ENCODE measurements around the gene LINS1.

Gene LINS1

GRCh38 chr15:100615801-100616200, 13.8 kb upstream of the LINS1 start:
- DNase-seq (ENCODE audit: low read depth) = no peak
- TF ChIP-seq MYC (IDR thresholded peaks at IDR 0.05; ENCODE audit: low read depth, low read length) (no peak), CTCF (IDR thresholded peaks at IDR 0.05; ENCODE audit: low read depth, low read length) (no peak), MAX (IDR thresholded peaks at IDR 0.05; ENCODE audit: low read depth, low read length) (no peak), POLR2A (IDR thresholded peaks at IDR 0.05; ENCODE audit: extremely low read depth, insufficient read length) (no peak)
- no peak overlapping the region for H3K4me3 ChIP-seq (ENCODE audit: low read depth, low read length)

- no peak overlapping the region for H3K4me3 ChIP-seq (ENCODE audit: low read depth, low read length)
- no peak for TF ChIP-seq MAX (IDR thresholded peaks at IDR 0.05; ENCODE audit: low read depth, low read length)
- TF ChIP-seq POLR2A (IDR thresholded peaks at IDR 0.05; ENCODE audit: extremely low read depth, insufficient read length) = no peak
- TF ChIP-seq MYC (IDR thresholded peaks at IDR 0.05; ENCODE audit: low read depth, low read length) = no peak
- TF ChIP-seq CTCF (IDR thresholded peaks at IDR 0.05; ENCODE audit: low read depth, low read length) = no peak
These were observed 12.9 kb upstream of the LINS1 start for GRCh38 chr15:100614918-100615317.

GRCh38 chr15:100614336-100614735, 12.4 kb upstream of the LINS1 start:
- H3K4me3 ChIP-seq (ENCODE audit: low read depth, low read length) = no peak overlapping the region
- TF ChIP-seq CTCF (IDR thresholded peaks at IDR 0.05; ENCODE audit: low read depth, low read length) = no peak
- DNase-seq (ENCODE audit: low read depth) = no peak

More at GRCh38 chr15:100614918-100615317, 12.9 kb upstream of the LINS1 start:
- no peak for DNase-seq (ENCODE audit: low read depth)

GRCh38 chr15:100613208-100613607, 11.2 kb upstream of the LINS1 start:
- H3K4me3 ChIP-seq (ENCODE audit: low read depth, low read length) = no peak overlapping the region
- TF ChIP-seq CTCF (IDR thresholded peaks at IDR 0.05; ENCODE audit: low read depth, low read length) (no peak), POLR2A (IDR thresholded peaks at IDR 0.05; ENCODE audit: extremely low read depth, insufficient read length) (no peak)
- no peak for DNase-seq (ENCODE audit: low read depth)

- H3K4me3 ChIP-seq (ENCODE audit: low read depth, low read length) = no peak overlapping the region
- peak; percentile 48 for DNase-seq (ENCODE audit: low read depth)
- TF ChIP-seq MYC (IDR thresholded peaks at IDR 0.05; ENCODE audit: low read depth, low read length) = no peak
- TF ChIP-seq POLR2A (IDR thresholded peaks at IDR 0.05; ENCODE audit: extremely low read depth, insufficient read length) = no peak
These were observed 10.6 kb upstream of the LINS1 start for GRCh38 chr15:100612539-100612938.

GRCh38 chr15:100602823-100603393, 924 bp upstream of the LINS1 start:
- peak overlapping the region; percentile 93 for H3K4me3 ChIP-seq (ENCODE audit: low read depth, low read length)
- peak; percentile 62 for DNase-seq (ENCODE audit: low read depth)
- TF ChIP-seq MAX (IDR thresholded peaks at IDR 0.05; ENCODE audit: low read depth, low read length) (no peak), MYC (IDR thresholded peaks at IDR 0.05; ENCODE audit: low read depth, low read length) (no peak), POLR2A (IDR thresholded peaks at IDR 0.05; ENCODE audit: extremely low read depth, insufficient read length) (no peak), CTCF (IDR thresholded peaks at IDR 0.05; ENCODE audit: low read depth, low read length) (no peak)
